ENCODE measurements around the gene SH3BP5. TPM values are rescaled to one million over a fixed set of nuclear protein-coding genes. Genes with fewer than 3 reads are reported as not detected.

SH3BP5 gene, protein sequence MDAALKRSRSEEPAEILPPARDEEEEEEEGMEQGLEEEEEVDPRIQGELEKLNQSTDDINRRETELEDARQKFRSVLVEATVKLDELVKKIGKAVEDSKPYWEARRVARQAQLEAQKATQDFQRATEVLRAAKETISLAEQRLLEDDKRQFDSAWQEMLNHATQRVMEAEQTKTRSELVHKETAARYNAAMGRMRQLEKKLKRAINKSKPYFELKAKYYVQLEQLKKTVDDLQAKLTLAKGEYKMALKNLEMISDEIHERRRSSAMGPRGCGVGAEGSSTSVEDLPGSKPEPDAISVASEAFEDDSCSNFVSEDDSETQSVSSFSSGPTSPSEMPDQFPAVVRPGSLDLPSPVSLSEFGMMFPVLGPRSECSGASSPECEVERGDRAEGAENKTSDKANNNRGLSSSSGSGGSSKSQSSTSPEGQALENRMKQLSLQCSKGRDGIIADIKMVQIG
- total RNA-seq: 60.1 and 89.5 TPM in 2 replicates

DNA sequence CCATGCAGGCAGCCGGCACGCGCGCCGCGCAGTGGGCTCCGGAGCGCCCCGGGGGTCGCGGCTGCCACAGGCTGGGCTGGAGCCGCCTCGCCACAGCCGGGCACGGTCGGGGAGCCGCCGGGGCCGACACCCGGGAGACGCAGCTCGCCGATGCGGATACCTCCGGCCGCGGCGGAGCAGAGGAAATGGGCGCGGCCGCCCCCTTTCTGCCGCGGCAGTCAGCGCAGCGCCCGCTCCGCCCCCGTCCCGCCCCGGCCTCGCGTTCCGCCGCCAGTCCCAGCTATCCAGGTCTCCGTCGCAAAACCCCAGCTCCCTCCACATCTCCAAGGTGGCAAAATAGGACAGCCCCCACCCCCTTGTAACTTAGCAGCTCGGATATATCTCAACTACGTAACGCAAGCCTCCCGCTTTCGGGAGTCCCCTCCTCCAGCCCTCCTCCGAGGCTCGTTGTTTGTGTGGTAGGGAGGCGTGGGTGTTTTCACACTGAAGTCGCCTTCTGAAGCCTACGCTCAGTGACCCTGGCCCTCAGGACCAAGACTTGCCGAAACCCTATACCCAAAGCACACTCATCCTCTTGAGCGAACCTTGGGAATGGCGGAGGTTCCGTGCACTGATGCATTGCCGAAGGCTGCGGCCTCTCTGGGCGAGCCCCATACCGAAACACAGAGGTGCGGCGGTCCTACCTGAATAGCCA is at the start of gene SH3BP5:
TSS of gene SH3BP5 (minus strand) at position 182 of the 694 bp plus-strand sequence. CDS start at position 4, 178 bp downstream.

GRCh38 chr3:15205934-15206661 is 126.3 kb downstream of the SH3BP5 start, which contains the start of gene CAPN7:
TSS of gene CAPN7 (plus strand) at chr3:15206246. CDS start at chr3:15206496, 250 bp downstream.

Other genes starting within 250 kb of the SH3BP5 start
- 20.1 and 25.5 TPM in 2 replicates for gene RBSN, start 233.4 kb downstream of the SH3BP5 start, total RNA-seq
- 24.0 and 26.4 TPM in 2 replicates for gene CAPN7, start 126.3 kb downstream of the SH3BP5 start, total RNA-seq
- gene METTL6, start 95.0 kb upstream of the SH3BP5 start, total RNA-seq: 23.4 and 31.3 TPM in 2 replicates
- gene EAF1, start 95.0 kb upstream of the SH3BP5 start, total RNA-seq: 22.5 and 27.9 TPM in 2 replicates
- 0.46 and 0.97 TPM in 2 replicates for gene COLQ, start 189.1 kb upstream of the SH3BP5 start, total RNA-seq